Neural cell (in vitro differentiated cells): ENCODE results near the gene CNIH3. TPM values are rescaled to one million over a fixed set of nuclear protein-coding genes. Genes with fewer than 3 reads are reported as not detected.

Experiments
- H2AFZ ChIP-seq: fragments of 200-600, 300-800 bp; sonication (generic), shearing (Covaris generic); 2 replicates; pipeline ENCODE4 v1.6.0; 2014; ENCODE audit warnings: low read depth, mild to moderate bottlenecking, antibody characterized with exemption, low read length, moderate library complexity
- H3F3A ChIP-seq: fragments of 200-600 bp; shearing (Covaris generic); 2 replicates; pipeline ENCODE4 v1.6.1; 2016; ENCODE audit warnings: mild to moderate bottlenecking, moderate library complexity, mixed read lengths, antibody characterized with exemption, low read length; ENCODE audit not compliant: insufficient read depth, poor library complexity, severe bottlenecking
- H3K27ac ChIP-seq: fragments of 200-600, 300-800 bp; sonication (generic), shearing (Covaris generic); 2 replicates; pipeline ENCODE4 v1.5.1; 2014; ENCODE audit warnings: mild to moderate bottlenecking, low read length, moderate library complexity
- H3K27me3 ChIP-seq: fragments of 300-800, 200-600 bp; sonication (generic), shearing (Covaris generic); 2 replicates; pipeline ENCODE4 v1.6.0; 2014; ENCODE audit warnings: mild to moderate bottlenecking, low read depth, low read length, moderate library complexity; ENCODE audit not compliant: insufficient read depth
- H3K36me3 ChIP-seq: fragments of 300-800, 200-600 bp; sonication (generic), shearing (Covaris generic); 2 replicates; pipeline ENCODE4 v1.5.1; 2014; ENCODE audit warnings: mild to moderate bottlenecking, antibody characterized with exemption, low read length, moderate library complexity; ENCODE audit not compliant: insufficient read depth
- H3K4me2 ChIP-seq: fragments of 300-800, 200-600 bp; sonication (generic), shearing (Covaris generic); 2 replicates; pipeline ENCODE4 v1.6.0; 2014; ENCODE audit warnings: mild to moderate bottlenecking, low read length
- H3K4me3 ChIP-seq: fragments of 300-800, 200-600 bp; sonication (generic), shearing (Covaris generic); 2 replicates; pipeline ENCODE4 v1.5.1; 2014; ENCODE audit warnings: mild to moderate bottlenecking, low read length, moderate library complexity
- H3K79me2 ChIP-seq: fragments of 200-600 bp; shearing (Covaris generic); replicated peaks from 2 replicates; pipeline ENCODE4 v1.6.0; 2014; ENCODE audit warnings: mild to moderate bottlenecking, low read length, moderate library complexity; ENCODE audit not compliant: insufficient read depth
- H3K9ac ChIP-seq: fragments of 300-800, 200-600 bp; sonication (generic), shearing (Covaris generic); 2 replicates; pipeline ENCODE4 v1.6.1; 2016; ENCODE audit warnings: mild to moderate bottlenecking, low read length, mixed read lengths
- H3K9me2 ChIP-seq: fragments of 200-600 bp; shearing (Covaris generic); 2 replicates; pipeline ENCODE4 v1.6.1; 2016; ENCODE audit warnings: mild to moderate bottlenecking, low read length, mixed read lengths; ENCODE audit not compliant: insufficient read depth
- H3K9me3 ChIP-seq: fragments of 200-600, 300-800 bp; sonication (generic), shearing (Covaris generic); 2 replicates; pipeline ENCODE4 v1.6.1; 2016; ENCODE audit warnings: mild to moderate bottlenecking, mixed run types, low read length, moderate library complexity, mixed read lengths
- H4K20me1 ChIP-seq: fragments of 200-600 bp; shearing (Covaris generic); 2 replicates; pipeline ENCODE4 v1.6.1; 2016; ENCODE audit warnings: mild to moderate bottlenecking, mixed run types; ENCODE audit not compliant: insufficient read depth
- CTCF ChIP-seq: fragments of 450-650 bp; IDR thresholded peaks from 2 replicates; pipeline ENCODE4 v1.5.1; 2014; ENCODE audit warnings: antibody characterized with exemption, mild to moderate bottlenecking, moderate library complexity; ENCODE audit not compliant: poor library complexity, severe bottlenecking
- EP300 ChIP-seq: fragments of 450-650 bp; conservative IDR thresholded peaks from 2 replicates; pipeline ENCODE4 v1.6.1; 2014; ENCODE audit warnings: antibody characterized with exemption, mild to moderate bottlenecking, moderate library complexity; ENCODE audit not compliant: poor library complexity, severe bottlenecking
- EZH2 ChIP-seq: fragments of 200-600, 300-800 bp; shearing (Covaris generic), sonication (generic); IDR thresholded peaks from 2 replicates; pipeline ENCODE4 v1.6.1; 2014; ENCODE audit warnings: antibody characterized with exemption, low read length, borderline replicate concordance, mild to moderate bottlenecking; ENCODE audit not compliant: insufficient read depth, poor library complexity, severe bottlenecking
- MXI1 ChIP-seq: fragments of 450-650 bp; conservative IDR thresholded peaks from 2 replicates; pipeline ENCODE4 v1.6.1; 2014; ENCODE audit warnings: antibody characterized with exemption, mild to moderate bottlenecking; ENCODE audit not compliant: poor library complexity, severe bottlenecking
- POLR2AphosphoS5 ChIP-seq: IDR thresholded peaks from 2 replicates; pipeline ENCODE4 v1.6.1; 2012
- RAD21 ChIP-seq: fragments of 450-650 bp; conservative IDR thresholded peaks from 2 replicates; pipeline ENCODE4 v1.6.1; 2014; ENCODE audit warnings: antibody characterized with exemption, mild to moderate bottlenecking, moderate library complexity
- REST ChIP-seq: IDR thresholded peaks from 2 replicates; pipeline ENCODE4 v1.6.1; 2012; ENCODE audit warnings: borderline replicate concordance
- SMC3 ChIP-seq: fragments of 450-650 bp; conservative IDR thresholded peaks from 2 replicates; pipeline ENCODE4 v1.6.1; 2014; ENCODE audit warnings: antibody characterized with exemption, mild to moderate bottlenecking, moderate library complexity; ENCODE audit not compliant: poor library complexity
- TAF1 ChIP-seq: IDR thresholded peaks from 2 replicates; pipeline ENCODE4 v1.6.1; 2012; ENCODE audit warnings: low read depth
- polyA plus RNA-seq: library from polyadenylated mRNA; depleted of rRNA; stranded (reverse); fragments of >200 nt; gene quantifications from 2 replicates; pipeline ENCODE4 v1.2.3, GENCODE V29; 2014

Gene CNIH3
- polyA plus RNA-seq, 1 donor from 2014 or later = 9.3 TPM

DNA sequence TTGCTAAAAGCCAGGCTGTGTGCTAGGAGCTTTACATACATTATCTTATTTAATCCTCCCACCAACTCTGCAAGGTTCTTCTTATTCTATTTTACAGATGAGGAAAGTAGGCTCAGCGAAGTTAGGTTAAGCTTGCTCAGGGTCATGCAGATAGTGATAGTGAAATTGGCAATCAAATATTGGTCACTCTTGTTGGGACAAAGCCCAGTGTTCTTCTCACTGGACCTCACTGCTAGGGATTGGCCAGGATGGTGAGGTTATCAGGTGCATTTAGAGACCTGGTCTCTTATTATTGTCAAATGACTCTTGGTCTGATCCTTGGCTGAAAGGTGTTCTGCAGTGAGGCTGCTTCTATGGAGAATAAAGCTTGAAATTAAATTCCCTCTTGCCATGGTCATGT lies 145.1 kb downstream of the CNIH3 start:
- Histone ChIP-seq H2AFZ (no peak overlapping the region), H3F3A (no peaks in the 10 kb centered on the region), H3K9me3 (no peaks in the 10 kb centered on the region), H3K9me2 (no peaks in the 10 kb centered on the region), H3K27ac (no peak overlapping the region), H3K27me3 (no peaks in the 10 kb centered on the region), H3K9ac (no peak overlapping the region), H3K36me3 (no peaks in the 10 kb centered on the region), H3K79me2 (no peaks in the 10 kb centered on the region), H4K20me1 (no peaks in the 10 kb centered on the region), H3K4me2 (no peak overlapping the region), H3K4me3 (no peak overlapping the region)
- no peak for TF ChIP-seq RAD21
- TF ChIP-seq EZH2 = no peak
- no peak for TF ChIP-seq CTCF
- TF ChIP-seq EP300 = no peak
- no peak for TF ChIP-seq REST
- TF ChIP-seq MXI1 = no peak
- no peak for TF ChIP-seq TAF1
- no peak for TF ChIP-seq POLR2AphosphoS5
- TF ChIP-seq SMC3 = no peak

DNA sequence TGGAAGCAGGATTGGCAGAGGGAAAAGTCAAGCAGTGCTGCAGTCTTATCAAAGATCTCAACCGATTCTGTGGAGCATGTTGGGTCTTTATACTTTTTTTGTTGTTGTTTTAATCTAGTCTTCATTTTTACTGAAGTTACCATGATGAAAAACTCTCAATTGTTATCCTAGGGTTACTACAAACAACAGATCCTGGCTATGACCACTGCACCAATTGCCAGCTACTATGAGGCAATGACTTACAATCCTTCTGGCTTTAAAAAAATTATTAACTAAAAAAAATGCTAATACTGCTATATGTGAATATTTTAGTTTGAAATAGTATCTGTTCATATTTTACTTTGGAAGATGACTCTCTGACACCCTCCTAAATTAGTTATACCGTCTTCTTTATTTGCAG lies 145.9 kb downstream of the CNIH3 start:
- Histone ChIP-seq H3K79me2 (no peaks in the 10 kb centered on the region), H3K36me3 (no peaks in the 10 kb centered on the region), H3K4me3 (no peak overlapping the region), H3K9ac (no peak overlapping the region), H3K27me3 (no peaks in the 10 kb centered on the region), H3K4me2 (no peak overlapping the region), H4K20me1 (no peaks in the 10 kb centered on the region), H2AFZ (no peak overlapping the region), H3K9me3 (no peaks in the 10 kb centered on the region), H3K27ac (no peak overlapping the region), H3K9me2 (no peaks in the 10 kb centered on the region), H3F3A (no peaks in the 10 kb centered on the region)
- TF ChIP-seq EZH2 = no peak
- TF ChIP-seq RAD21 = no peak

DNA sequence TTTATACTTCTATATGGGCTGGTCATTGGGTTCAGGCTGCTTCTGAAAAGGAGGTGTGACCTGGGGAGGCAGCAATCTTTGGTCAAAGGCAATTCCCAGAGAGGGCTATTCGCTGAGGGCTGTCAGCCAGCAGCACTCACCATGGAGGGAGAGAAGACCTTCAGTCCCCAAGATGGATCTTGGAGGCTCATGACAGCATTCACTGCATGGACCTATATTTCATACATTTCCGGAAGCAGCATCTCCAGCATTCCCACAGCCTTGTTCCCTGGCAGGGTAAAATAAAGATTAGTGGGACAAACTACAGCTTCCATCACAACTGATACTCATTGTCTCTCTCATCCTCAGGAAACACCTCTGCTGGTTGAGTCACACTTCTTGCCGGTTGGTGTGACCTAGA lies 146.6 kb downstream of the CNIH3 start:
- TF ChIP-seq RAD21 = no peak
- H3K79me2 ChIP-seq = no peaks in the 10 kb centered on the region
- no peak overlapping the region for H3K4me3 ChIP-seq
- no peak overlapping the region for H3K27ac ChIP-seq
- H3K27me3 ChIP-seq = no peaks in the 10 kb centered on the region
- H3K4me2 ChIP-seq = no peak overlapping the region
- H3K9ac ChIP-seq = no peak overlapping the region
- H3F3A ChIP-seq = no peaks in the 10 kb centered on the region
- no peaks in the 10 kb centered on the region for H3K9me3 ChIP-seq
- H3K36me3 ChIP-seq = no peaks in the 10 kb centered on the region
- H4K20me1 ChIP-seq = no peaks in the 10 kb centered on the region
- H3K9me2 ChIP-seq = no peaks in the 10 kb centered on the region
- no peak overlapping the region for H2AFZ ChIP-seq
